GM19238 (cell line): ENCODE results near the gene CYTL1.
"Not testable (repeated sequence)": the region's sequence is repeated elsewhere in the genome, so short reads cannot be mapped to it uniquely, and the experiment has no call there.

Source experiments
- DNase-seq: peaks from one replicate; pipeline ENCODE4 v3.0.0; 2011; ENCODE audit warnings: low spot score; ENCODE audit not compliant: insufficient read length

CYTL1 gene

DNA sequence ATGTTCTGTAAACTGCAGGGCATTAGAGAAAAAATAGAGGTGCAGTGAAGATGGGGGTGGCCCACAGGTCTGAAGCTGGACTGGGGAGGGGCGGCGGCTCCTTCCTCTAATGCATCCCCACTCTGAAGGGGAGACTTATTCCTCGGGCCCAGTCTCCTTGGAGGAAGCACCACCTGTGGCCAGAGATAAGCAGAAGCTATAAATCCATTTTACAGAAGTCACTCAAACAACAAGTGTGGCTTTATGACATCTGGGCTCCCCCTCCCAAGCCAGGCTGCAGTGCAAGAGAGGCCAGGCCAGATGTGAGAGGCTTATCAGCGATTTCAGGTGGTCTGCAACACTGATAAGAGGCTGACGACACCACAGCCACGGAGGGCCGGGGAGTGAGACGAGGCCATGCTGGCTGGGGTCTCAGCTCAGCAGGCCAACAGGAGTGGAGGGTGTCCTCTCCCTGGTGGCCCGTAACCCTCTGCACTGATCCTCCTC lies 15.8 kb downstream of the CYTL1 start:
- no peak for DNase-seq

DNA sequence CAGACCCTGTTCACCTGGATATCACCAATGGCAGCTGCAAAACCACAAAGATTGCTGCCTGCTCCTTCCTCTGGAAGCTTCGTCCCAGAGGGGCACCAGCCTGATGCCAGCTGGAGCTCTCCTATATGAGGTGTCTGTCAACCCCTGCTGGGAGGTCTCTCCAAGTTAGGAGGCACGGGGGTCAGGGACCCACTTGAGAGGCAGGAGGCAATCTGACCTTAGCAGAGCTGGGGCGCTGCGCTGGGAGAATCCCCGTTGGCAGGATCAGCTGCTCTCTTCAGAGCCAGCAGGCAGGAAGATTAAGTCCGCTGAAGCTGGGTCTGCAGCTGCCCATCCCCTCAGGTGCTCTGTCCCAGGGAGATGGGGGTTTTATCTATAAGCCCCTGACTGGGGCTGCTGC lies 17.6 kb downstream of the CYTL1 start:
- DNase-seq = not testable (repeated sequence)

DNA sequence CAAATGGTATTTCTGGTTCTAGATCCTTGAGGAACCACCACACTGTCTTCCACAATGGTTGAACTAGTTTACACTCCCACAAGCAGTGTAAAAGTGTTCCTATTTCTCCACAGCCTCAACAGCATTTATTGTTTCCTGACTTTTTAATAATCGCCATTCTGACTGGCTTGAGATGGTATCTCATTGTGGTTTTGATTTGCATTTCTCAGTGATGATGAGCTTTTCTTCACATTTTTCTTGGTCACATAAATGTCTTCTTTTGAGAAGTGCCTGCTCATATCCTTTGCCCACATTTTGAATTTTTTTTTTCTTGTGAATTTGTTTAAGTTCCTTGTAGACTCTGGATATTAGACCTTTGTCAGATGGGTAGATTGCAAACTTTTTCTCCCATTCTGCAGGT lies 22.3 kb downstream of the CYTL1 start:
- not testable (repeated sequence) for DNase-seq

DNA sequence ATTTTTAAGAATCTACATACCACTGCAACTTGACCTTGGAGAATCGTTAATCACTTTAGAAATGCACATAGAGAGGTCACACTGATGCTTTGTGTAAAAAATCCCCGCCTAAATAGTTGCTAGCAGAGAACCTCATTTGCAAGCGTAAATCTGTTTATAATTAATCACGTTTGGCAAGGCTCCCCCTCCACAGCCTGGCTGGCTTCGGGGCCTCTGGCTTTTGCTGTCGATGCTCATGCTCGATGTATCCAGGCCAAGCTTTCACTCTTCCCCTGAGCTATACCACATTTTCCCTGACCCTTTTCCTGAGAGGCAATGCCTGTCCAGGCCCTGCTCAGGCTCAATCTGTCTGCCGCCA lies 23.4 kb downstream of the CYTL1 start:
- no peak for DNase-seq

DNA sequence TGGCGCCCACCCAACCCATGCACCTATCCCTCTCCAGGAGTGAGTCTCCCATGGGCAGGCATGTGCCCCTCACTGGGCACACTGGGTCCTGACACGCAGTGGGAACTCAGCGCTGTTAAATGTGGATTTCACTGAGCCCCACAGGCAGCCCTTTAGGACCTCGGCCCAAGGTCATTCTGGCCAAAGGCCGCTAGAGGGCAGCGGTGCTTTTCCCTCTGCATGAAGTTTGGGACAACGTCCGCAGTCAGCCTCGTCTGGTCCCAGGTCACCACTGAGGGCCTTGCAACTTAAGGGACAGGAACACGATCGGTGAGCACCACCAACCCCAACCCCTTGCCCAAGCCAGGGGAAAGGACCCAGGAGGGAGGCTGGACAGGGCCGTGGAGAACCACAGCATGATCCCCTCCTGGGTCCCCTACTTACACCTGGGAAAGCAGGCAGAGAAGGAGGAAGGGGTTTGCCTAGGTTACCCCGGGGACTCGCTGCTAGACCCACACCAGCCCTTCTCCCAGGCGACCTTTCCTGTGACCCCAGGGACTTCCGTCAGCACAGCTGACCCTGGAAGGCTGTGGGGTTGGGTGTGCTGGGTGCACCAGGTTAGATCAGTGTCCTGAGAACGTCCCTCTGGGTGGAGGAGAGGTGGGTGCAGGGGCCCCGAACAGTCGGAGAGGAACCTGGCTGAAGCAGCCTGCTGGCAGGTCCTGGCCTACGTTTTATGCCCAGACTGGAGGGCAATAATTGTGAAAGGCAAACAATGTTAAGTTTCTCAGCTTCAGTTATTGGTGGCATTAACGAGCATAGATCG lies 24.0 kb downstream of the CYTL1 start:
- peak; percentile 61 for DNase-seq

DNA sequence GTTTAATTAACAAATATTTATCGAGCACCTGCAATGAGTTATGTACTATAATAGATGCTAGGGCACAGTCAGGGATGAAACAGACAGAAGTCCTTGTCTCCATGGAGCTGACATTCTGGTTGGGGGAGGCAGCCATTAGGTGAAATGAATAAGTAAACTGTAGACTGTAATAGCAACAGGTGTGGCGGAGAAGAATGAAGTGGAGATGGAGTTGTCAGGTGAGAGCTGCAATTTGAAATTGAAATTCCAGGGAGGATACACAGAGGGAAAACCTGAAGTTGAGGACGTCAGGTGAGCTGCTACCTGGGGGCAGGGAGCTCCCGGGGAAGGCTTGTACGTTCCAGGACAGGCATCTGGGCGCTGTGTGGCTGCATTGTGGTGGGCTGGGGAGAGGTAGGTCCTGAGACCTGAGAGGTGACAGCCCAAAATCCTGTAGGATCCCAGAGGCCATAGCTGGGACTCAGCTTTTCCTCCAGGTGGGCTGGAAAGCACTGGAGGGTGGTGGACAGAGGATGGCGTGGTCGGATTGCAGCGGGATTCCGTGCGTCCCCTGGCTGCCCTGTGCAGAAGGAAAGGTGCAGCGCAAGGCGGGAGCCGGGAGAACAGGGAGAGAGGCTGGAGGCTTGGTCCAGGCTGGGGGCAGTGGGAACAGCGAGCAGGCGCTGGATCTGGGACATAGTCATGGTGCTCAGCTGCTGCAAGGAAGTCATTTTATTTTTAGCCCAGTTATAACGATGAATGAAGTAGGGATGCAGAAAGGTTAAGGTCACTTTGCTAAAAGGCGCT lies 24.8 kb downstream of the CYTL1 start:
- no peak for DNase-seq

DNA sequence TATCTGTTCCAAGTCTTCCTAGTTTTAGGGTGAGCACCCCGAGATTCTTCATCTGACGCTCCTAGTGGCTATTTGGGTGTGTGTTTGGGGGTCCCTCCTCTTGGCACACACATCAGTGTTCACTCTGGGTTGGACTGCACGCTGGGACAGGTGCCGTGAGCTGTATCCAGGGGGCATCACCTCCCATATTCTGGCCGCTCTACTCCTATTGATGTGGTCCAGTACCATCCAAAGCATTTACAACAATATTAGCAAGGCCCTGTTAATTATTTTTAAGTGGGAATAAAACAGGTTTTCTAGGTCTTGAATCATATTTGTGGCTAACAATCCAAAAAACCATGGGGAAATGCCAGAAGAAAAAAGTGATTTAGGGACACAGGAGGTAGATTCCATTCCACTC lies 26.4 kb downstream of the CYTL1 start:
- no peak for DNase-seq

DNA sequence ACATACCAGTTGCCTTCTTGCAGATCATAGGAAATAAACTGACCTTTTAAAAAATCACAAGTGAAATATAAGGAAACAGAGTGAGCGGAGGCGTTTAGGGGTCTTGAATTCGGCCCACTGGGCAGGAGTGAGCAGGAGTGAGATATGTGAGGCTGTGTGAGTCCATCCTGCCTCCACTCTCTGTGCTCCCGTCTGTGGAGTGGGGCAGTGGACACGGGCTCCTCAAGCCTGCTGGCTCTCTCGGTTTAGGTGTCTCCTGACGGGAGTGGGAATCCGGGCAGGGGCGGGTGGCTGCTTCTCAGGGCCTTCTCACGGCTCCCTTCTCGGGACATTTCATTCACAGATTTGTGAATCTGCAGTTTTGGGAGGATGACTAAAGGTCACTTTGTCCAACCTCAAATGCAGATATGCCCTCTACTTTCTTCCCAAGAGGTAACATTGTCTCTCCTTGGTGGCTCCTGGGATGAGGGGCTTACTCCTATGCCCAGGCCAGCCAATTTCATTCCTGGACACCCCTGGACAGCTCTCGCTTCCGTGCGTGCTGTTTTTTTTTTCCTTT lies 27.6 kb downstream of the CYTL1 start:
- DNase-seq = no peak

DNA sequence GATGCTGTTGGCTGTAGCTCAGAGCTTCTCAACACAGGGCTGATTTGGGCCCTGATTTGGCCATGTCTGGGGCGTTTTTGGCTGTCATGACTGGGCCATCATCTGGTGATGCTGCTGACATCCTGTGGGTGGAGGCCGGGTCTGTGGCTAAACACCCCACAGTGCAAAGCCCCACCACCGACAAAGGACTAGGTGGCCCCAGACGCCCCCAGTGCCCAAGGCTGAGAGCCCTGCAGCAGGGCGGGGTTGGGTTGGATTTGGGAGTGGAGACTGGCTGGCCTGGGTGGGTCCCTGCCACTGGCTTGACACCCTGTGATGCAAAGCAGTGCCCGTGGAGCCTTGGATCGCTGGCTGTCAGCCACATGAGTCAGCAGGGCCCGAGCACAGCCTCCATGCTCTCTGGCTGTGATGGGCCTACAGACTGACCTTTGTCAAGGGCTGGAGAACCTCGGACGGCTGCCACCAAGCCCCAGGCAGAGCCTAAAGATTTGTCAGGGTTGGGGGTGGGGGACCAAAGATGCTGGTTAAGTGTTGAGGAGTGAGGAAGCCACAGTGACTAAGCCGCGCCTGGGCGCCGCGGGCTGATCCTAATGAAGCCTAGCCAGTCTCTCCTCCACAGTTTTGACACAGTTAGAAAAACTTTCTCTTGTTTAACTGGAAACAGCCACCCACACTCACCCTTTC lies 28.3 kb downstream of the CYTL1 start:
- no peak for DNase-seq

DNA sequence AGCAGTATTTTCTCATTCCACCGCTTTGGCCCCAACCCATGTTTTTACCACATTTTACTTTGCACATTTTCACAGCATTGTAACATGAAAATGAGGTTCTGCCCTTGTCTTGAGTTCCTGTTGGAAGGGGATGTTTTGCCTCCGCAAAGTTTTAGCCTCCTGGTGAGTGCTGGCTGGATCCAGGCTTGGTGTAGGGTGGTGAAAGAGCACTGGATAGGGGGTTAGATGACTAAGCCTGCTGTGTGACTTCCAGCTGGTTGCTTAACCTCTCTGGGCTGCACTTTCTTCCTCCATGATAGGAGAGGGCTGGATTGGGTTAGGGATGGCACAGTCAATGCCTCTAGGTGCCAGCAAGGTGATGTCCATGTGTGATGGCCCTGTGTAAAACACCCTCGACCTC lies 28.9 kb downstream of the CYTL1 start:
- DNase-seq = no peak

DNA sequence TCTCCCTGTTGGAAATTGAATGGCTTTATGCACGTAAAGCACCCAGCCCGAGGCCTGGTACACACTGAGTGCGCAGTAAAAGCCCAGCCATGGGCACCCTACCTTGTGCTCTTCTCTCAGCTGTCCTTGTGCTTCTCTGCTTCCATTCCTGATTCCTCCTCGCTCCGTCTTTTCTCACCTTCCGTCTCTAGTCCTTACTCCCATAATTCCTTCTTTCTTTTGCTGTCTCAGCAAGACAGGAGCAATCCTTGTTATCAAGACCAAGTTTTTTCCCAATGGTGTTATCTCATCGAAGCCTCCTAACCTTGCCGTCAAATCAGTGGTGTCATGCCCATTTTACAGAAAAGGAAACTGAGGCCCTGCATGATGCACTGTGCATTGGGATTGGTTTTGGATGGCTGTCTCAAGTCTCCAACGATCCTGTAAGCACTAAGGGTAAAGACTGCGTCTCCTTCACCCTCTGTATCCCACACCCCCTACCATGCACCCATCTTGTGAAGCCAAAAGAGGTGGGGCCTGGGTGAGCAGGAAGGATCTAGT lies 30.1 kb downstream of the CYTL1 start:
- DNase-seq = no peak

DNA sequence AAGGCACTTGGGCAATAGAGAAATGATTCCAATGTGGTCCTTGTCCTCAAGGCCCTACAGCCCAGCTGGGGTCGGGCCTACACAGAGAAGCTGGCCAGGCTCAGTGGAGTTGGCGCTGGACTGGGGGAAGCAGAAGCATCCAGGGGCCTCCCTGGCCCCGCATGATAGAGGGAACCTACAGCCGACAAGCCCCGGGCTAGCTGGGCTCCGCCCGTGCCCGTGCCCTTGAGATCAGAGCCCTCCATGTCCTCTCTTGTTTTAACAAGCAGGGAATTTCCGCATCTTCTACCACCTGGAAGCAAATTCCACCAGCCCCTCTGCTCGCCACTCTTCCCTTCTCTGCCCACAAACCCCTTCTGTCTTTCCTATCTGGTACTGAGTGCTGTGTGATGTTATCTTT lies 31.6 kb downstream of the CYTL1 start:
- DNase-seq = no peak

DNA sequence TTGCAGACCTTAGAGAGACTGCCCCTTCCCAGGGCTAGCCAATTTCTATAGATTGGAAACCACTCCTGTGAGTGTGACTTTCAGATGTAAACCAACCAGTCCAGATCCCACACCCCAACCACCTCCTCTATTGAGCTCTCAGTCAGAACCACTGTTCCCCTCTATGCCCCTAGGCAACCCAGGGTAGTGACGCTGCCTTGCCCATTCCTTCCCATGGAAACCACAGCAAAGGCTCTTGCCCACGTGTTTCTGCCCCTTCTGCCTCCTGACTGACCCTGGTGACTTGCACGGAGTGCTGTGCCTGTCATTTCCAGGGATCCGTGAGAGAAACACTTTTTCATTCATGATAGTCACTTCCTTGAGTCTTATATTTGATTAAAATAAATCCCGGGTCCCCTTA lies 32.4 kb downstream of the CYTL1 start:
- no peak for DNase-seq

DNA sequence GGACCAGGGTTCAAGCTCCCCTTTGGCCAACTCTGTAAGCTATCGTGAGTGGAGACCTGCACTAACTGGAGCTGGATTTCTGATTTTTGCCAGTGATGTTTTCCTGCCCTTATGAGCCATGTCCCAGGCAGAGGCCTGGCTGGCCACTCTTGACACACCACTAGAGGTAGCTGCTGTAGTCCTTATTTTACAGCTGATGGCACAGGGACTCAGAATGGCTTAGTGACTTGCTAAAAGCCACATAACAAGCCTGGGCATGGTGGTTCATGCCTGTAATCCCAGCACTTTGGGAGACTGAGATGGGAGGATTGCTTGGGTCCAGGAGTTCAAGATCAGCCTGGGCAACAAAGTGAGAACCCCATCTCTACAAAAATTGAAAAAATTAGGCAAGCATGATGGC lies 33.4 kb downstream of the CYTL1 start:
- no peak for DNase-seq

DNA sequence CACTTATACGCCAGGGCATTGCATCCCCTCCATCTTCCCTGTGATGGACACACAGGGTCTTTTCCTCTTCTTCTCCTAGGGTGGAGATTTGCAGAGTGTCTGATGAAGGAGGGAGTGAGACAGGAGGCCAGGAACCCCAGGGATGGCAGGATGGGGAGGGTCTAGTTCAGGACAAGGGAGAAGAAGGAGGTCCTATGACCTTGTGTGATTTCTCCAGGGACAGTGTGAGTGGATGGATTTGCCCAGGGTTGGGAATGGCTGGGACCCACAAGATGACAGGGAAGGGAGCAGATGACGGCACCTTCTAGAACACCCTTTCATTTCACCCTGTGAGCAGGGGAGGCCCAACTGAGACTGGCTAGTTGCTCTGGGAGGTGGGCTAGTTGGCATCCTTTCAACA lies 34.2 kb downstream of the CYTL1 start:
- DNase-seq = no peak

DNA sequence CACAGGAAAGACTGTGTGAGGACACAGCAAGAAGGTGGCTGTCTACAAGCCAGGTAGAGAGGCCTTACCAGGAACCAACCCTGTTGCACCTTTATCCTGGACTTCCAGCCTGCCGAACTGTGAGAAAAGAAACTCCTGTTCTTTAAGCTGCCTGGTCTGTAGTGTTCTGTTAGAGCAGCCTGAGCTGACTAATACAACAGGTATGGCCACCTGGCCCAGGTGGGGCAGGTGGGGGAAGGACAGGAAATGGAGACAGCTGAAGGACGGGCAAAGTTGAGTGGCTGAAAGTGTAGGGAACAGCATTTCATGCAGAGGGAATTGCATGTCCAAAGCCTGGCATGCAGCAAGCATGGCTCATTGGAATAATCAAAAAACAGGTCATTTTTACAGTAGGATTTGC lies 35.1 kb downstream of the CYTL1 start:
- DNase-seq = no peak

DNA sequence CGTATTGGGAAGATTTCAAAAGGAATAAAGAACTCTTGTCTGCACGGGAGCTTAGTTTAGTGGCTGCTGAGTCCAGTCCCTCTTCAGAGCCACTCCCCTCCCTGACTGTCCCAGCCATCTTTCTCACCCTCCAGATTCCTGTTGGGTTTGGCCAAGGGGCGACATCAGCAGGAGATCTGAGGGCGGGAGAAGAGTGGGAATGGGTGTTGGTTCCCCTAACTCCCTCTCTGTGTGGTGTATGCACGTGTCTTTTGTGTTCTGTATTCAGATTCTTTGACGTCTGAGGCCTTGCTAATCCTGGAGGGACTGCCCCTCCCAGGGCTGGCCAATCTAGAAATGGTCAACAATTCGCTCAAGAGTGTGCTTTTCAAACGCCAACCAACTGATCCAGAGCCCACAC lies 37.4 kb downstream of the CYTL1 start:
- no peak for DNase-seq

DNA sequence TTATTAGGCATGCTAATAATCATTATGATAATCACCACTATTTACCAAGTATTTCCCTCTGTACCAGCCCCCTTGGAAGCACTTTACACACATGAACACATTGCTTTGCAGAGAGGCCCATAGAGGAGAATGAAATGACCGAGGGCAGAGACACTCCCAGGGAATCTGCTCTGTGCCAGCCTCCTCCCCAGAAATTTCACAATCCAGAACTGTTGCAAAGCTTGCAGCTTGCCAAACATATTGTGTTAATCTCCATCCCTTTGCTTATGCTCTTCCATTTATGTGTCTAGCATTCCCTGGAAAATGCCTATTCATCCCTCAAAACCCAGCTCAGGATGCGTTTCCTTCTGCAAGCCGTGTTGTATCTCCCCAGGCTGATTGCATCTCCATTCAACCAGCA lies 37.8 kb downstream of the CYTL1 start:
- no peak for DNase-seq

DNA sequence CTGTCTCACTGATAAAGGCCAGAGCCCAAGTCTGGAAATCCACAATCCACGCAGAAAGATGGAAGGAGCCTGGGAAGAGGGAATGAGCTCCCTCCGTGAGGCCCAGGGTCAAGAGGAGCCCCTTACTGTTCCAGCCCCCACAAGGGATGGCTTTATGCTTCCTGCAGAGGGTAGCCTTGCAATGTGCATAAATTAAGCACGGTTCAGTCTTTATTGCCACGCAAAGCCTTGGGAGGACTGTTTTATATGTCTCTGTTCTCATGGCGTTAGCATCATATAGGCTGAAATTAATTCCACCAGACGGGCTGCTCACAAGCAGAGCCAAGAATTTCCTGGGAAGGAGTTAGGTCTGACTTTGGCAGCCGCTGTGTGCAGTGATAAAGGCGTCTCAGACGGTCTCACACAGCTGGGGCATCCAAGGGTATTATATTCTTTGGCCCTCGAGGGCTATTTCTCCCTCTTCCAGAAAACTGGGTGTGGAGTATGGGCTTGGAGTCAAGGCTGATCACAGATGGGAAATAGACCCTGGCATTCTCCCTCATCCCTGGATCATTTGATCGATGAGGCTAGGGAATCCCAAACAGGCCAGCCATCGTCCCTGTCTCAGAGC lies 38.5 kb downstream of the CYTL1 start:
- DNase-seq = no peak

DNA sequence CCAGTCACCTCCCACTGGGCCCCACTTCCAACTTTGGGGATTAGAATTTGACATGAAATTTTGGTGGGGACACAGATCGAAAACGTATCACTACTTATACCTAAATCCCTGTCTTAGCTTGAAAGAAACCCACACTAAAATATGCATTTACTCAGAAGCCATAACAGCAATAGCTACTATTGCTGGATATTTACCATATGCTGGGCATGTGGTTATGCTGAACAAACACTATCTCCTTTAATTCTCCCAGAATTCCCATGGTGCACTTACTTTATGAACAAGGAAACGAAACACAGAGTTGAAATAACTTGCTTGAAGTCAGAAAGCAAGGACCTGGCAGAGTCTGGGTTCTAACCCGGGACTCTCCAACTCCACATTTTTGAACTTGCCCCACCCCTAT lies 39.3 kb downstream of the CYTL1 start:
- DNase-seq = no peak

DNA sequence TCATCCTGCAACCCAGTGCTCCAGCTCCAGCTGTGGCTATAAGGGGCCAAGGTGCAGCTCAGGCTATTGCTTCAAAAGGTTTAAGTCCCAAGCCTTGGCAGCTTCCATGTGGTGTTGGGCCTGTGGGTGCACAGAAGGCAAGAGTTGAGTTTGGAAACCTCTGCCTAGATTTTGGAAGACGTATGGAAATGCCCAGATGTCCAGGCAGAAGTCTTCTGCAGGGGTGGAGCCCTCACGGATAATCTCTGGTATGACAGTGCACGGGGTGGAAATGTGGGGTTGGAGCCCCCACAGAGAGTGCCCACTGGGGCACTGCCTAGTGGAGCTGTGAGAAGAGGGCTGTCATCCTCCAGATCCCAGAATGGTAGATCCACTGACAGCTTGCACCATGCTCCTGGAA lies 44.5 kb downstream of the CYTL1 start:
- DNase-seq = no peak
